NK-92 (cell line): ENCODE measurements around the gene RBM8A.

Experiments
- DNase-seq: peaks from one replicate; lab custom pipeline; 2025; ENCODE audit not compliant: unreplicated experiment; lab: John Stamatoyannopoulos, UW

The RBM8A gene

GRCh38 chr1:145884675-145885074, 42.6 kb downstream of the RBM8A start:
- DNase-seq: no peak

- no peak for DNase-seq
Measured at GRCh38 chr1:145879775-145880174, 47.5 kb downstream of the RBM8A start.

GRCh38 chr1:145878724-145879123, 48.6 kb downstream of the RBM8A start:
- no peak for DNase-seq

GRCh38 chr1:145877923-145878486, 49.3 kb downstream of the RBM8A start:
- no peak for DNase-seq

GRCh38 chr1:145874646-145875045, 52.6 kb downstream of the RBM8A start:
- DNase-seq: no peak

GRCh38 chr1:145871994-145872924, 55.0 kb downstream of the RBM8A start:
- DNase-seq: no peak
